ENCODE measurements around the gene ZNF318. TPM values are rescaled to one million over a fixed set of nuclear protein-coding genes. Genes with fewer than 3 reads are reported as not detected.

Gene ZNF318
- total and polyA plus RNA-seq, 2 donors (not counting 1 experiment from before 2014, with no cell fraction given): 79.7 to 91.8 TPM

DNA sequence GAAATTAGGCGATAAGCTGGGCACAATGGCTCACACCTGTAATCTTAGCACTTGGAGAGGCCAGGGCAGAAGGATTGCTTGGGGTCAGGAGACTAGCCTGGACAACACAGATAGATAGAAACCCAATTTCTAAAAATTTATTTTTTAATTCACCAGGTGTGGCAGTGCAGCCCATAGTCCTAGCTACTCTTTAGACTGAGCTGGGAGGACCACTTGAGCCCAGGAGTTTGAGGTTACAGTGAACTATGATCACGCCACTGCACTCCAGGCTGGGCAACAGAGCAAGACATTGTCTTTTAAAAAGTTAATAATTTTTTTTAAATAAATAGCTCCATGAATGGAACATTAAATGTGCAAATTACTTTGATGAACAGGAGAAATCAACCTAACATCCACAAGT, 8.2 kb downstream of the ZNF318 start:
- no peaks in the 10 kb centered on the region for H3K27me3 Mint-ChIP-seq
- ATAC-seq (ENCODE audit: low read depth): peak; percentile 41
- H3K9ac ChIP-seq (ENCODE audit: low read length): no peak overlapping the region
- CTCF ChIA-PET: interaction anchor here (0.6 to 4.2 kb wide), 12 partner anchors 8 to 151 kb away, joined by 3 to 45 read pairs (median 4); partner anchors contain the start of genes CRIP3 and ZNF318
- no peaks in the 10 kb centered on the region for H3K9me3 ChIP-seq (ENCODE audit: control extremely low read depth in 1 of 3, control insufficient read depth in 2 of 3, insufficient read depth in 1 of 3, low read length in 2 of 3)
- H3K27ac ChIP-seq (ENCODE audit: low read length in 2 of 2): peak overlapping the region in 1 of 2 donors; percentile 41
- no CpG with 5 or more reads among the region's 2 CpGs for WGBS (ENCODE audit: insufficient coverage)
- no peak overlapping the region for H2AFZ ChIP-seq (ENCODE audit: insufficient read depth, low read depth, low read length, poor library complexity, severe bottlenecking)
- H3K79me2 ChIP-seq (ENCODE audit: control insufficient read depth, insufficient read depth, low read length): peaks cover 90% of the 10 kb centered on the region
- H3K27ac Mint-ChIP-seq: peak overlapping the region; percentile 20
- peaks cover 50% of the 10 kb centered on the region for H3K4me1 Mint-ChIP-seq
- no peak overlapping the region for H3K4me3 Mint-ChIP-seq
- peaks cover 84% of the 10 kb centered on the region for H4K20me1 ChIP-seq (ENCODE audit: control insufficient read depth, insufficient read depth, low read length, poor library complexity, severe bottlenecking)
- TF ChIP-seq EZH2 (IDR thresholded peaks at IDR 0.05; ENCODE audit: borderline replicate concordance, insufficient read depth, low read depth, low read length, poor library complexity, severe bottlenecking): no peak
- TF ChIP-seq, protein P1, sequence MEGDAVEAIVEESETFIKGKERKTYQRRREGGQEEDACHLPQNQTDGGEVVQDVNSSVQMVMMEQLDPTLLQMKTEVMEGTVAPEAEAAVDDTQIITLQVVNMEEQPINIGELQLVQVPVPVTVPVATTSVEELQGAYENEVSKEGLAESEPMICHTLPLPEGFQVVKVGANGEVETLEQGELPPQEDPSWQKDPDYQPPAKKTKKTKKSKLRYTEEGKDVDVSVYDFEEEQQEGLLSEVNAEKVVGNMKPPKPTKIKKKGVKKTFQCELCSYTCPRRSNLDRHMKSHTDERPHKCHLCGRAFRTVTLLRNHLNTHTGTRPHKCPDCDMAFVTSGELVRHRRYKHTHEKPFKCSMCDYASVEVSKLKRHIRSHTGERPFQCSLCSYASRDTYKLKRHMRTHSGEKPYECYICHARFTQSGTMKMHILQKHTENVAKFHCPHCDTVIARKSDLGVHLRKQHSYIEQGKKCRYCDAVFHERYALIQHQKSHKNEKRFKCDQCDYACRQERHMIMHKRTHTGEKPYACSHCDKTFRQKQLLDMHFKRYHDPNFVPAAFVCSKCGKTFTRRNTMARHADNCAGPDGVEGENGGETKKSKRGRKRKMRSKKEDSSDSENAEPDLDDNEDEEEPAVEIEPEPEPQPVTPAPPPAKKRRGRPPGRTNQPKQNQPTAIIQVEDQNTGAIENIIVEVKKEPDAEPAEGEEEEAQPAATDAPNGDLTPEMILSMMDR (IDR thresholded peaks at IDR 0.05): no peak
- POLR2A ChIA-PET: interaction anchor here (0.5 to 1.5 kb wide), 2 partner anchors 19 to 95 kb away, joined by 3 to 4 read pairs; no protein-coding TSS in a partner anchor
- no peaks in the 10 kb centered on the region for H3K9me3 Mint-ChIP-seq (ENCODE audit: insufficient read depth)
- peaks cover 32 to 36% of the 10 kb centered on the region in 2 donors for H3K4me1 ChIP-seq (ENCODE audit: control insufficient read depth in 2 of 2, insufficient read depth in 2 of 2, low read length in 2 of 2)
- DNase-seq: no peak
- no peak overlapping the region for H3K4me3 ChIP-seq (ENCODE audit: control extremely low read depth in 1 of 5, extremely low read depth in 1 of 5, insufficient read depth in 1 of 5, low read depth in 2 of 5, low read length in 4 of 5)
- H3K4me2 ChIP-seq (replicated peaks; ENCODE audit: low read depth, low read length, poor library complexity, severe bottlenecking): no peak overlapping the region
- intact Hi-C loops (cut with micrococcal nuclease): loop anchor here (5.0 kb wide), 1 partner anchor 146 kb away; no protein-coding TSS in a partner anchor
- H3K27me3 ChIP-seq (replicated peaks in 1 of 4; ENCODE audit: control extremely low read depth in 1 of 4, control insufficient read depth in 3 of 4, insufficient read depth in 4 of 4, low read length in 3 of 4): no peaks in the 10 kb centered on the region
- H3K36me3 ChIP-seq (replicated peaks in 1 of 2; ENCODE audit: control extremely low read depth in 1 of 2, control insufficient read depth in 1 of 2, extremely low read depth in 1 of 2, insufficient read depth in 2 of 2, low read length in 1 of 2): peaks cover 16 to 82% of the 10 kb centered on the region in 2 experiments

DNA sequence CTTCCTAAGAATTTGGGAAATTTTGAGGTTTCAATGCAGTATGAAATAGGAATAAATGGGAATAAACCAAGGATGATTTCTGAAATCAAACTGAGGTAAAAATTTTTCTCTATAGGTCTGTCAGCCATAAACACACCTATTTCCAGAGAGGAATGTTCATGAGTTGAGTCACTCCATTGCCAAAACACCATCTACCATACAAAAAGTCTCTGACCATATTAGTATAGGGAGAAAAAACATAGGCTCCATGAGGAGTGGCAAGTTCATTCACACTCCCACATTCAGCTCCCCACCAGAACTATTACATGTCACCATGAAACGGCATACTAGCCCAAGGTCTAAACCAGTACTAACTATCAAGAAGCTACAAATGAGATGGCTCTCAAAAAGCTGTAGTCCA, 9.6 kb downstream of the ZNF318 start:
- H3K4me1 ChIP-seq (ENCODE audit: control insufficient read depth in 2 of 2, insufficient read depth in 2 of 2, low read length in 2 of 2): peaks cover 18 to 23% of the 10 kb centered on the region in 2 donors
- ATAC-seq (ENCODE audit: low read depth) (no peak), DNase-seq (no peak)
- TF ChIP-seq, protein P1 (IDR thresholded peaks at IDR 0.05): no peak
- TF ChIP-seq EZH2 (IDR thresholded peaks at IDR 0.05; ENCODE audit: borderline replicate concordance, insufficient read depth, low read depth, low read length, poor library complexity, severe bottlenecking): no peak
- no peaks in the 10 kb centered on the region for H3K27me3 ChIP-seq (replicated peaks in 1 of 4; ENCODE audit: control extremely low read depth in 1 of 4, control insufficient read depth in 3 of 4, insufficient read depth in 4 of 4, low read length in 3 of 4)
- peaks cover 90% of the 10 kb centered on the region for H3K79me2 ChIP-seq (ENCODE audit: control insufficient read depth, insufficient read depth, low read length)
- no peak overlapping the region for H3K4me2 ChIP-seq (replicated peaks; ENCODE audit: low read depth, low read length, poor library complexity, severe bottlenecking)
- Mint-ChIP-seq H3K4me3 (no peak overlapping the region), H3K4me1 (peaks cover 42% of the 10 kb centered on the region), H3K27ac (peak overlapping the region; percentile 62), H3K27me3 (no peaks in the 10 kb centered on the region), H3K9me3 (ENCODE audit: insufficient read depth) (no peaks in the 10 kb centered on the region)
- H3K36me3 ChIP-seq (replicated peaks in 1 of 2; ENCODE audit: control extremely low read depth in 1 of 2, control insufficient read depth in 1 of 2, extremely low read depth in 1 of 2, insufficient read depth in 2 of 2, low read length in 1 of 2): peaks cover 17 to 88% of the 10 kb centered on the region in 2 experiments
- no peak overlapping the region for H2AFZ ChIP-seq (ENCODE audit: insufficient read depth, low read depth, low read length, poor library complexity, severe bottlenecking)
- peaks cover 84% of the 10 kb centered on the region for H4K20me1 ChIP-seq (ENCODE audit: control insufficient read depth, insufficient read depth, low read length, poor library complexity, severe bottlenecking)
- H3K9me3 ChIP-seq (ENCODE audit: control extremely low read depth in 1 of 3, control insufficient read depth in 2 of 3, insufficient read depth in 1 of 3, low read length in 2 of 3): no peaks in the 10 kb centered on the region
- no CpG with 5 or more reads among the region's 1 CpG for WGBS (ENCODE audit: insufficient coverage)
- ChIA-PET POLR2A (no interaction called here), CTCF (interaction anchor here (0.7 to 4.2 kb wide), 6 partner anchors 8 to 146 kb away, joined by 3 to 45 read pairs (median 6); partner anchors contain the start of gene CRIP3)
- intact Hi-C loops (cut with micrococcal nuclease): loop anchor here (5.0 kb wide), 1 partner anchor 147 kb away; no protein-coding TSS in a partner anchor
- H3K27ac ChIP-seq (ENCODE audit: low read length in 2 of 2): peak overlapping the region in 1 of 2 donors; percentile 3
- H3K4me3 ChIP-seq (ENCODE audit: control extremely low read depth in 1 of 5, extremely low read depth in 1 of 5, insufficient read depth in 1 of 5, low read depth in 2 of 5, low read length in 4 of 5): no peak overlapping the region
- no peak overlapping the region for H3K9ac ChIP-seq (ENCODE audit: low read length)

Data from B cell (primary cell).